HG03342 (cell line): ENCODE results near the gene IGFL4.

Experiments
- ATAC-seq: cut with Tn5 transposase; IDR thresholded peaks from one replicate; pipeline ENCODE4 v1.9.1; 2021; ENCODE audit warnings: mild to moderate bottlenecking, moderate library complexity; ENCODE audit not compliant: unreplicated experiment

The IGFL4 gene

DNA sequence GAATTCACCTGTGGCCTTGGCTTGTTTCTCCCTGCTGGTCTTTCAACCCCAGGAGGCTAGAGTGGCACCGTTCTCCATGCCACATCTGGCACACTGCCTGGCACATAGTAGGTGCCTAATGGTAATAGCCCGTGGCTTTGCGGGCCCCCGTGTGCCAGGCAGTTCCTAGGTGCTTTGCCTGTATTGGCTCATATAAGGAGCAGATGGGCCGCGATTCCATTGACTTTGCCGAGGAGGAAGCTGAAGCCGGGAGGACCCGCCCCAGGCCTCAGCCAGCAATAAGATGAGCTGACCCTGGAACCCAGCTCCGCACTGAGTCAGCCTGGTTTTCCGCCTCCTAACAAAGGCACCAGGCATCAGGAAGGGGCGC lies 18.8 kb downstream of the IGFL4 start:
- no peak for ATAC-seq

DNA sequence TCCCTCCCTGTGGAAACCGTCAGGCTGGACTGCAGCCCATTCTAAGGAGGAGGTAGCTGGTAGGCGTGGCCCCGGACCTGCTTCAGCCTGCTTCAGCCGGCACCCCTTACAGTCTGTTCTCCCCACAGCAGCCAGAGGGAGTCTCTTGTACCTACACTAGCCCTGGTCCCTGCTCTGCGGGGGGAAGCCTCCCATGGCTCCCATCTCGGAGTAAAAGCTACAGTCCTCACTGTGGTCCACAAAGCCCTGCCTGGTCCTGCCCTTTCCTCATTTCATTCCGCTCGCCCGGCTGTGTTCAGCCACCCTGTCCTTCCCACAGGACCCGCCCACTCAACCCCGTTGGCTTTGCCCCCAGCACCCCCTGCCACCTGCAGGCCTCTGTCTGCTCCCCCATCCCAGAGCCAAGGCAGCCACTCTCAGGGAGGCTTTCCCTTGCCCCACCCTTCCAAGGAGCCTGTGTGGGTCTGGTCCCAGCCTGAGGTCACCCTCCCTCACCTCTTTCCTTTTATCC lies 19.2 kb downstream of the IGFL4 start:
- no peak for ATAC-seq

DNA sequence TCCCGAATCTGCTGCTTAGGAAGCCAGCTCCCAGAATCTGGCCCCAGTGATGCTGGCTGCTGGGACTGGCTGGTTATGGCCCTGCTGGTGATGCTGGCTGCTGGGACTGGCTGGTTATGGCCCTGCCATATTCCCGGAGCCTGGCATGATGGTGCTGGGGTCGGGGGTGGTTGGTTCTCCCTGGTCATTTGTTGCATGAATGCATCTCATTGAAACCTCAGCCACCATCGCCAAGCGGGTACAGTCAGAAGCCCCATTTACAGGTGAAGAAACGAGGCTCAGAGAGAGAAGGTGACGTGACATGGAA lies 20.0 kb downstream of the IGFL4 start:
- ATAC-seq = no peak

DNA sequence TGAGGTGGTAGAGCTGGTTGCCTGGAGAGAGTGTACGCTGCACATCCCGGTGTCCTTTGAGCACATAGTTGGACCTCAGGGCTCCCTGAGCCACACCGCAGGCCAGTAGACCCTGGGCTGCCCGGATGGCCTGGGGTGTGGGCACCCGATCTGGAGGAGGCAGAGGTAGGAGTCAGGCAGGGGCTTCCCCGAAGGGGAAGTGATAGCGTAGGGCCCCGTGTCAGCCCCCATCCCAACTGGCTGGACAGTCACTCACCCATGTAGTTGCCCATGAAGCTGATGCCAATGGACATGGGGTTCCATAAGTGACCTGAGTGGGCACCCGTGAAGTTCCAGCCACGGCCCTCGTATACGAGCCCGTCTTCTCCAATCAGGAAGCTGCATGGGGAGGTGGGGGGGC lies 21.5 kb downstream of the IGFL4 start:
- no peak for ATAC-seq

DNA sequence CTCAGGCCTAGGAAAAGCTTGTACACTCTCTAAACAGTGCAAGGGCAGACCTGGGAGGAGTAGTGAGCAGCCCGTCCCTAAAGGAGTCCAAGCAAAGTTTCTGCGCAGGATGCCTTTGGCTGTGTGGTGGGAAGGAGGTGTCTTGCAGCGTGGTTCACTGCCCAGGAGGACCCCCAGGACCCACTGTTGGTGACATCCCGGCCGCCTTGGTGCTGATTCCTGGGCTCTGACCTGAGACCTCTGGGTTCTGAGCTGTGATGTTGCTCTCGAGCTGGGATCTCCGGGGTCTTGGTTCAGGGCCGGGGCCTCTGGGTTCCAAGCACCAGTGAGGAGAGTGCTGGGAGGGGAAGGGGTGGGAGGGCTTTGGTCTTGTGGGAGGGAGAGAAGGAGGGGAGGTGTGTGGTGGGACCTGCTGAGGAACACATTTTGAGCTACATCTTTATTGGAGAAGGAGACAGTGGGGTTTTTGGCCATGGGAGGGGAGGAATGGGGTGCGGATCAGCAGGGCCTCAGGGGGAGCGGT lies 22.0 kb downstream of the IGFL4 start:
- no peak for ATAC-seq

DNA sequence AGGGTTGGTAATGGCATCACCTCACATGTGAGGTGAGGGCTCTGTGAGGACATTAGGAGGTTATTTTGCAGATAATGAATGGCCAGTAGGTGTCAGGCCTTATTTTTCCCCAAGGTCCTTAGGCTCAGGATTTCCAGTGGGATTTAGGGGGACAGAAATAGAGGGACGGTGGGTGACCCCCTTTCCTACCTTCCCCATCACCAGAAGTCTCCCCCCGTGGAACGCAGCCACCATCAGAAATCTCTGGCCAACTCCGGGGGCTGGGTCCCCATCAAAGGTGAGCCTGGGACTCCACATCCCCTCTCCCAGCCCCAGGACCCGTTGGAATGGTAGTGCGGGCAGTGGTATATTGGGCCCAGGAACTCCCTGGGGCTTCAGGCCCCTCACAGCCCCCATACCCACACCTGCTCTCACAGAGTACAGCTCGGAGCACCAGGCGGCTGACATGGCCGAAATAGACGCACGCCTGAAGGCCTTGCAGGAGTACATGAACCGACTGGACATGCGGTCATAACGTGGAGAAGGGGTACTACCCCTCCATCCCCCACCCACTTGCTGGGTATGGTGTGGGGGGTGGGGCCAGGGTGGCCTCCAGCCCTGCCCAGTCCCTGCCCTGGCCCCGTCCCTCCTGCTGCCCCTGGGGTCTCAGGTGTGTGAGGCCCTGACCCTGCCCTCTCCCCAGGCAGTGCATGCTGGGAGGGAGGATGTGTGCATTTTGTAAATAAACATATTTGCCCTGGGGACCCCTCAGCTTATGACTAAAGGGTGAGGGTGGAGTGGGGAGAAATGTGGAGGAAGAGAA lies 22.7 kb downstream of the IGFL4 start:
- no peak for ATAC-seq

DNA sequence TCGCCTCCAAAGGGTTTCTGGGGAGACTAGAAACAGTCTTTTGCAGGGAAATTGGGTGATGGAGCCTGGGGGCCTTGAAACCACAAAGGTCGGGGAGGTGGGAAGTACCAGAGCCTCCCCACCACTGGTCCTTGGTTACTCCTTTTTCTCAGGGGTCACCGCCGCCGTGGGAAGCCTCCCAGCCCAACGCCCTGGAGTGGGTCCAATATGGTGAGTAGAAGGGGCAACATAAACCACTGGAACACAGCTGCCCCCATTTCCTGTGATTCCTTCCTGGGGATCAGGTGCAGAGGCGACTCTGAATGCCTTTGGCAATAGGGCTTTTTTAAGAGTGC lies 23.7 kb downstream of the IGFL4 start:
- no peak for ATAC-seq

DNA sequence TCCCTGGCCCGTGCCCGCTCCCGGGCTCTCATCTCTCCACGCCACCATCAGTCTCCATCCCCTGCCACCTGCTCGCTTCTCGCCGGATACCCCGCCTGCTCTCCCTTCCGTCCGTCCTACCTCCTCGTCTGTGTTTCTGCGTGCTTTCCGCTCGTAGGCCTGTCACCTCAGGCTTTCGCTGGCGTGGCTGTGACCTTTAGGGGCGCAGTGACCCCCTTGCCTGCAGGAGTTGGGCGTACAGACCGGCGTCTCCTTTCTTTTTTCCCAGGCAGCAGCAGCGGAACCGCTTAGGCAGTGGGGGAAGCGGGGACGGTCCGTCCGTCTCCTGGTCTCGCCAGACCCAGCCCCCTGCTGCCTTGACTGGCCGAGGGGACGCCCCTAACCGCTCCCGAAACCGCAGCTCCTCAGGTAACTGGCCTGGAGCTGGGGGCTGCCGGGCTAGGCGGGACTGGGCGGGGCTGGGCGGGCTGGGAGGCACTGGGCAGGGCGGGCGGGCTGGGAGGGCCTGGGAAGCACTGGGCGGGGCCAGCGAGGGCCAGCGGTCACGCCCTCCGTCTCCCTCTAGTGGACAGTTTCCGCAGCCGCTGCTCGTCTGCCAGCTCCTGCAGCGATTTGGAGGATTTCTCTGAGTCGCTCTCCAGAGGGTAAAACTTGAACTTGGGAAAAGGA lies 24.2 kb downstream of the IGFL4 start:
- no peak for ATAC-seq

DNA sequence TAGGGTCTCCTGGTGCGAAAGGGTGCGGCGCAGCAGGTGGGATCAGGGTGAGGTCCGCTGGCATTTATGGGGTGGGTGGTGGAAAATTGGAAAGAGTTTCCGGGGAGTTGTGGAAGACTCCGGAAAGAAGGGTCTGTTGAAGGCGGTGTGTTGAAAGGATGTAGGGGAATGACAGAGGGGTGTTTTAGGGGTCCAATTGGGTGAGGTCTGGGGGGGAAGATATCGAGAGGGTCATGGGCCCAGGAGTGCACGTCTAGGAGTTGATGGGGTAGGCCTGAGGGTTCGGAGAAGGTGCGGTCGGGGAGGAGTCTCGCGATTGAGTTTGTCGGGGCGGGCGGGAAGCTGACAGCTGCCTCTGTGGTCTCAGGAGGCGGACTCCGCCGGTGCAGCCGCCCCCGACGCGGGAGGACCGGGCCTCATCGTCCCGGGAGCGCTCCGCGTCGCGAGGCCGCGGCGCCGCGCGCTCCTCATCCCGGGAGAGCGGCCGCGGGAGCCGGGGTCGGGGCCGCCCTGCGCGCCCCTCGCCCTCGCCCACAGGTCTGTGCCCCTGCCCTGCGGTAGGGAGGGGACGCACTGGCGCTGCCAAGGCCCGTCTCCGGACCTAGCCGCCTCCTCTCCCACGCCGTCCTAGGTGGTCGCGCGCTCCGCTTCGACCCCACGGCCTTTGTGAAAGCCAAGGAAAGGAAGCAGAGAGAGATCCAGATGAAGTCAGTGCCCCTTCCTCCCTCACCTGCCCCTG lies 24.9 kb downstream of the IGFL4 start:
- no peak for ATAC-seq

DNA sequence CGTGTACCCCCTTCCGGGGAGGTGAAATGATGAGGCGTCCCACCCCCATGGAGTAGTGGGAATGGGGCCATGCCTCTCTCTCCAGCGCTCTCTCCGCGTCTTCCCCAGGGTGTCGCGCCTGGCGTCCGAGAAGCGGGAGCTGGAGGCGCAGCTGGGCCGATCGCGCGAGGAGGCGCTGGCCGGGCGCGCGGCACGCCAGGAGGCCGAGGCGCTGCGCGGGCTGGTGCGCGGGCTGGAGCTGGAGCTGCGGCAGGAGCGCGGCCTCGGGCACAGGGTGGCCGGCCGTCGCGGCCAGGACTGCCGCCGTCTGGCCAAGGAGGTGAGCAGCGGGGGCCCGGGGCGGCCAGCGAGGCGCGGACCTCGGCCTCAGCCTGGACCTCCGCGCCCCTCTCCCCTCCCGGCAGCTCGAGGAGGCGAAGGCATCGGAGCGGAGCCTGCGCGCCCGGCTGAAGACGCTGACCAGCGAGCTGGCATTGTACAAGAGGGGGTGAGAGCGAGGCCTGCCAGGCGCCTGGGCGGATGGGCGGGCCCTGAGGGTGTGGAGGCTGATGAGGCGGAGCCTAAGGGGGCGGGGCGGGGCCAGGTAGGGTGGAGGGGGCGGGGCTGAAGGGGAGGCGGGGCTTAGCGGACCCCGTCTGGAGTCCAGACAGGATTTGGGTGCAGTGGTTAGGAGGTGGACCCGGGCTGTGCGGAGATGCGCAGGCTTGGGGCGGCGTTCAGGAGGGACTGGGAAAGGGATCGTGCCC lies 25.7 kb downstream of the IGFL4 start:
- no peak for ATAC-seq

DNA sequence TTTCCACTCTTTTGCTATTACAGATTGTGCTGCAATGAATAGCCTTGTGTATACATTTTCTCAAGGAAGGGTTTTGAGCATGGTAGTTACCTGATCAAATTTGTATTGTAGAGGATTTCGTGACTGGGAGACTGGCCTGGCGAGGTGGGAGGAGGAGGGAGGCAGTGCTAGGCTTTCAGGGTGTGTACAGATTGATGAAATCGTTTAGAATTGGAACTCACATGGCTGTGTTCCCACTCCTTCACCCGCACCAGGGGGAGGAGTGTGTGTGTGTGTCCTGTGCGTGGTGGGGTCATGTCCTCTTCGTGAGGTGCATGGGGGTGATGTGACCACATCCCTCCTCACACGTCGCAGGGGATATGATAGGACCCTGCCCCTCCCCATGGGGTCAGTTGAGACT lies 26.3 kb downstream of the IGFL4 start:
- no peak for ATAC-seq

DNA sequence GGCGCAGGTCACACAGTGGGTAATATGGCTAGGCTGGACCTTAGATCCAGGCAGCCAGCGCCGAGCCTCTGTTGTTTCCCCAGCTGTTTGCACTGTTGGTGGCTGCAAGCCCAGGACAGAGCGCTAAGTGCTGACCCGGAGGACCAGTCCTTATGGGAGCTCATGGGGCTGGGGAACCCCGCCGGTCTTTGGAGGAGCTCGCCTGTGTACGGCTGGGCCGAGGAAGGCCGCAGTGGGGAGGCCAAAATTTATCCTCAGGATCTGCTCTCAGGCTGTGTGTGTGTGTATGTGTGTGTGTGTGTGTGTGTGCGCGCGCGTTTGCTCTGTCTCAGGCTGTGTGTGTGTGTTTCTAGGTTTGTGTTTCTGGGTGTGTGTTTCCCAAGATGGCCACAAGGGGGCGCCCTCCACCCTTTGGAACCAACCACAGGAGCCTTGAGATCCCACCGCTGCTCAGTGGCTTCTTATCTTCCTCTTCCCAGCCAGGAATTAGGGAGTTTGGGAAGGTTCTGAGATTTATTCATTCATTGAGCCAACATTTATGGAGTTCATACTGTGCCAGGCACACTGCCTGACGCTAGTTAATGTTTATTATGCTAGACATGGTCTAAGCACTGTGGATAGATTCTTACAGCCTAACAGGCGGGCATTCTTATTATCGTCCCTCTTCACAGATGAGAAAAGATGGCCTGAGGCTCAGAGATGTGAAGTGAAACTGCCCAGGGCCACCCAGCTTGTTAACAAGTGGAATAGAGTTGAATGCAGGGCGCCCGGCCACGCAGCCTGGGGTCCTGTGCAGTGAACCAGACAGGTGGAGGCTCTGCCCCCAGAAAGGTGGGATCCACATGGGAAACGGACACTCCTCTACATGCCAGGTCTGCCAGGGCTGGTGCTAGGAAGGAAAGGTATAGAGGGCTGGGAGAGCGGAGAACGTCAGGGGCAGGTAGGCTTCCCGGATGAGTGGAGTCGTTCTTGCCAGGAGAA lies 31.0 kb downstream of the IGFL4 start:
- ATAC-seq = no peak

DNA sequence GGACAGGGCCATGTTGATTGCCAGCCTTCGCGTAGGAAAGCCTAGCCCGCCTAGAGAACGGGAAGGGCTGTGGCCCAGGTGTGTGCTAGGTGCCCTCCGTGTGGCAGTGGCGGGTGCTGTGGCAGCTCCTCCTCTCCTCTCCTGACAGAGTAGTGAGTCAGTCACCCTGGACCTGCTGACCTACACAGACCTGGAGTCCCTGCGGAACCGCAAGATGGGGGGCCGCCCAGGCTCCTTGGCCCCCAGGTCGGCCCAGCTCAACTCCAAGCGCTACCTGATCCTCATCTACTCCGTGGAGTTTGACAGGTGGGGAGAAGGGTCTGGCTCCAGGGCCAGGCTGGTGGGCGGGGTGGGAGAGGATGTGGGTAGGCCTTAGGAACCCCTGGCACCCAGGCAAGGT lies 34.4 kb downstream of the IGFL4 start:
- ATAC-seq = no peak

DNA sequence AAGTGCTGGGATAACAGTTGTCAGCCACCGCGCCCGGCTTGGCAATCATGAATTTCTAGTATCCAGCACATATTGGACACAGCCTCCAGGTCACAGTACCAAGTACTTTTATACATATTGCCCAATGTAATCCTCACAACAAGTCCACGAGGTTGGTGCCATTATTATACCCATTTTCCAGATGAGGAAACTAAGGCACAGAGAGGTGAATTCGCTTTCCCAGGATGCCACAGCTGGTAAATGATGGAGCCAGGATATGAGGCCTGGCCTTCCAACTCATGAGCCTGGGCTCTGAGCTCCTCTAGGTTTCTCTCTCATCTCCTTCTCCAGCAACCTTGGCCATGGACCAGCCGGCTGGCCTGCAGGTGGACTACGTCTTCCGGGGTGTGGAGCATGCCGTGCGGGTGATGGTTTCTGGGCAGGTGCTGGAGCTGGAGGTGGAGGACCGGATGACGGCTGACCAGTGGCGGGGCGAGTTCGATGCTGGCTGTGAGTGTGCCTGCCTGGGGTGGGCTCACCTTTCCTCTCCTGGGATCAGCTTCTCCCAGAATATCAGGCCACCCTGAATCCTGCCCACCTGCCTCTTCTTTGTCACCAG lies 38.0 kb downstream of the IGFL4 start:
- no peak for ATAC-seq

DNA sequence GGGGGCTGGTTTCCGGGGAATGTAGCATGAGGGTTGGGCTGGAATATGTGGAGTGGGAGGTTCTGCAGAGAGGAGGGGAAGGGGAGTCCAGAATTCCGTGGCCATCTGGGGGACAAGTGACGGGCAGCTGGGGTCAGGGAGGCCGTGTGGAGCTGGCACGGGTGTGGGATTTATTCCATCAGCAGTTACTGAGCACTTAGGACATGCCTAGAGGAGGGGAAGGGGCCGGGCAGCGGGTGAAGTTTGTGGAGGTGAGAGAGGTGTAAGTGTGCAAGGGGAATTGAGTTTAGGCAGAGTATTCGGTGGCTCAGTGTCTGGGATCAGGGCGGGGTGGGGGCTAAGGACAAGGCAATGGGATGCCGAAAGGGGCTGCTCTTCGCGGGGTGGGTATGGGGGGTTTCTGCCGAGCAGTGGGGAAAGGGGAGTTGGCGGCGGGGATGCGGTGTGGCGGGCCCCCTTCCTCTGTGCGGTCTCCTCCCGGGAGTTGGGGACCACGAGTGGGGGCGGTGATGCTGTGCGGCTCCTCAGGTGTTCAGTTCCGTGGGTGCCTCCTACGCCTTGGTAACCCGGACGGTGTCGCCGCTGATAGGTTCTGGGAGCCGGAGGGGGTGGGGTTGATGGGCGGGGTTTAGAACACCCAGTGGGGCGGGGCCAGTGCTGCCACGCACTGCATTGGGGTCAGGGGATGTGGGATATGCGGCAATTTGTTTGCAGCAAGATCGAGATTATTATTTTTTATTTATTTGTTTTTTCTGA lies 40.1 kb downstream of the IGFL4 start:
- no peak for ATAC-seq

DNA sequence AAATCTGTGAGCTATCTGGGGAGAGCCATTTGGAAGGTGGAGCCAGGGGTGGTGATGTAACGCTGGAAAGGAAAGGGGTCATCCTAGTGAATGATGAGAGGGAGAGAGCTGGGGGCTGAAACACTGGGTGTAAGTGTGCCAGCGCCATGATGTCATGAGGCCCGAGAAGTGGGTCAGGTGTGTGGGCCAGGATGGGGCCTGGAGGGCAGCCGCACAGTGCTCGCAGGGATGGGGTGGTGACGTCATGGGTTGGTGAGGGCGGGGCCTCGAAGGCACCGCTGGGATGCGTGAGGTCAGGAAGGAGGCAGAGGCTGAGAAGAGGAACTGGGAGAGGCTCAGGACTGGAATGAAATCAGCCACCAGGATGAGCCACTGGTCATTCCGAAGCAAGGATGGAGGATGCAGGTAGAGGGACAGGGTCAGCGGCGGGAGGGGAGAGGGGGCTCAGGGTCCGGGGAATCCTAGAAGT lies 41.1 kb downstream of the IGFL4 start:
- ATAC-seq = no peak

DNA sequence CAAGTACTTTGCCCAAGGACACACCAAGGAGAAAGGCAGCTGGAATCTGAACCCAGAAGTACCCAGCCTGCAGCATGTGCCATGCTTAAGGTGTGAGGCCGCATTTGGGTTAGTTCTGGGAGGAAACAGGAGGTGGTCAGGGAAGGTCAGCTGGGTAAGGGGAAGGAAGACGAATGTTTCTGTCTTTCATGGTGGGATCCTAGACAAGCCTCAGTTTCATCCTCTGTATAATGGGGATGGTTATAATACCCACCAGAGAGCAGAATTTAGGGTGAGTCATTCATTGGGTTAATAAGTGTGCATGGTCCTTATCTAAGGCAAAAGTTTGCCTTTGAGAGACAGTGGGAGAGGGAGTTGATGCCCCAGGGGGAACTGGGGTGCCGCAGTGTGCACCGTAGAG lies 42.0 kb downstream of the IGFL4 start:
- ATAC-seq = no peak

DNA sequence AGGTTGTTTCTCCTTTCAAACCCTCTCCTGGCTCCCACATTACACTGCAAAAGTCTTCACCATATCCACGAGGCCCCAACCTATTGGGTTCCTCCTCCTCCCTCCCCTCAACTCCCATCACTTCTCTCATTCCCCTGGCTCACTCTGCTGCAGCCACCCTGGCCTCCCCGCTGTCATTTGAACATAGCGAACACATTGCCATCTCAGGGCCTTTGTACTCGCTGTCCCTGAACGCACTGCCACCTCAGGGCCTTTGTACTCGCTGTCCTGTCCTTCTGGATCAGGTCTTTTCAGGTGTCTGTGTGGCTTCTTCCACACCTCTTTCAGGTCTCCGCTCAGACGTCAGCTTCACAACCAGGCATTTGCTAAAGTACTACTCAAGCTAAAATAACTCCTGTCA lies 43.9 kb downstream of the IGFL4 start:
- ATAC-seq = no peak
